B cell (primary cell): ENCODE data around the gene TRIM49D1. TPM values are rescaled to one million over a fixed set of nuclear protein-coding genes. Genes with fewer than 3 reads are reported as not detected.
"Not testable (repeated sequence)": the region's sequence is repeated elsewhere in the genome, so short reads cannot be mapped to it uniquely, and the experiment has no call there.

ENCODE experiments used
- ATAC-seq: fragments of 200-7000 bp; cut with Tn5 transposase; one replicate; pipeline ENCODE4 v1.10.0; 2021; ENCODE audit warnings: low read depth, mild to moderate bottlenecking, moderate number of reproducible peaks, moderate library complexity
- CTCF ChIA-PET: fragments of 350-600 bp; sonication (Branson Sonifier 250); formaldehyde crosslinking; loops from one replicate; lab custom pipeline; 2021; ENCODE audit warnings: antibody characterized with exemption, inconsistent platforms; lab: Charles Lee
- POLR2A ChIA-PET: fragments of 350-600 bp; sonication (Branson Sonifier 250); formaldehyde crosslinking; loops from one replicate; lab custom pipeline; 2021; ENCODE audit warnings: antibody characterized with exemption; lab: Charles Lee
- DNase-seq: peaks from one replicate; pipeline ENCODE4 v3.0.0; 2013
- H2AFZ ChIP-seq: 2 replicates; pipeline ENCODE4 v1.6.1; 2012; ENCODE audit warnings: mild to moderate bottlenecking, low read depth, low read length; ENCODE audit not compliant: insufficient read depth, poor library complexity, severe bottlenecking
- H3K27ac ChIP-seq, 2 donors: 1 replicate in 1 of 2; 2 replicates in 1 of 2; pipeline ENCODE4 v1.5.1; 2012 to 2013; ENCODE audit warnings: low read length in 2 of 2, mild to moderate bottlenecking in 2 of 2, moderate library complexity in 1 of 2
- H3K27me3 ChIP-seq, 4 experiments: fragments of 200-600 bp in 1 of 4; sonication (generic) in 1 of 4; replicated peaks in 1 of 4; 1 replicate in 2 of 4; 2 replicates in 2 of 4; pipeline versions ENCODE4 v1.6.1 to v1.7.0; 2013 to 2016; ENCODE audit warnings: low read length in 3 of 4, mild to moderate bottlenecking in 2 of 4, mixed read lengths in 1 of 4, moderate library complexity in 1 of 4; ENCODE audit not compliant: insufficient read depth in 4 of 4, control insufficient read depth in 3 of 4; ENCODE audit errors: control extremely low read depth in 1 of 4
- H3K36me3 ChIP-seq, 2 experiments: replicated peaks in 1 of 2; 1 replicate in 1 of 2; 2 replicates in 1 of 2; pipeline versions ENCODE4 v1.6.1 to v1.7.1; 2013; ENCODE audit warnings: low read length in 1 of 2; ENCODE audit not compliant: insufficient read depth in 2 of 2, control insufficient read depth in 1 of 2; ENCODE audit errors: control extremely low read depth in 1 of 2, extremely low read depth in 1 of 2
- H3K4me1 ChIP-seq, 2 donors: fragments of 200-600 bp in 1 of 2; sonication (generic) in 1 of 2; 1 replicate in 1 of 2; 2 replicates in 1 of 2; pipeline versions ENCODE4 v1.5.1 to v1.6.1; 2013 to 2017; ENCODE audit warnings: low read length in 2 of 2; ENCODE audit not compliant: control insufficient read depth in 2 of 2, insufficient read depth in 2 of 2
- H3K4me2 ChIP-seq: replicated peaks from 2 replicates; pipeline ENCODE3; 2012; ENCODE audit warnings: mild to moderate bottlenecking, low read depth, low read length; ENCODE audit not compliant: poor library complexity, severe bottlenecking
- H3K4me3 ChIP-seq, 5 experiments: fragments of 200-600 bp in 1 of 5; sonication (generic) in 1 of 5; 1 replicate in 3 of 5; 2 replicates in 2 of 5; pipeline versions ENCODE4 v1.5.1 to v1.7.0; 2011 to 2016; ENCODE audit warnings: low read length in 4 of 5, mild to moderate bottlenecking in 4 of 5, low read depth in 2 of 5, control low read depth in 1 of 5, moderate library complexity in 1 of 5; ENCODE audit not compliant: insufficient read depth in 1 of 5; ENCODE audit errors: control extremely low read depth in 1 of 5, extremely low read depth in 1 of 5
- H3K79me2 ChIP-seq: fragments of 200-600 bp; sonication (generic); one replicate; pipeline ENCODE4 v1.6.0; 2016; ENCODE audit warnings: low read length; ENCODE audit not compliant: control insufficient read depth, insufficient read depth
- H3K9ac ChIP-seq: fragments of 200-600 bp; sonication (generic); 2 replicates; pipeline ENCODE4 v1.6.1; 2017; ENCODE audit warnings: mild to moderate bottlenecking, low read length, moderate library complexity
- H3K9me3 ChIP-seq, 3 donors: one replicate each; pipeline versions ENCODE4 v1.6.1 to v1.7.1; 2013; ENCODE audit warnings: low read length in 2 of 3; ENCODE audit not compliant: control insufficient read depth in 2 of 3, insufficient read depth in 1 of 3; ENCODE audit errors: control extremely low read depth in 1 of 3
- H4K20me1 ChIP-seq: 2 replicates; pipeline ENCODE4 v1.6.0; 2012; ENCODE audit warnings: mild to moderate bottlenecking, low read length; ENCODE audit not compliant: insufficient read depth, control insufficient read depth, poor library complexity, severe bottlenecking
- H3K27ac Mint-ChIP-seq: one replicate; pipeline ENCODE4 v1.8.0; 2021; ENCODE audit warnings: mixed read lengths
- H3K27me3 Mint-ChIP-seq: one replicate; pipeline ENCODE4 v1.8.0; 2021; ENCODE audit warnings: mixed read lengths
- H3K4me1 Mint-ChIP-seq: one replicate; pipeline ENCODE4 v1.8.0; 2021; ENCODE audit warnings: mixed read lengths
- H3K4me3 Mint-ChIP-seq: one replicate; pipeline ENCODE4 v1.8.0; 2021; ENCODE audit warnings: mixed read lengths
- H3K9me3 Mint-ChIP-seq: one replicate; pipeline ENCODE4 v1.8.0; 2022; ENCODE audit warnings: mixed read lengths; ENCODE audit not compliant: insufficient read depth
- WGBS: methylation state at CpG from one replicate; pipeline ENCODE4 v1.1.5; 2013; ENCODE audit warnings: missing lambda C conversion rate; ENCODE audit not compliant: insufficient coverage; 5-methylcytosine and 5-hydroxymethylcytosine counted together
- intact Hi-C: fragments of 100-400 bp; cut with micrococcal nuclease; formaldehyde crosslinking; loops from one replicate; pipeline ENCODE4 v1.10.0; 2022
- polyA plus RNA-seq: library from polyadenylated mRNA; depleted of rRNA; stranded (reverse); fragments of >200 nt; gene quantifications from 2 replicates; pipeline ENCODE4 v1.2.3, GENCODE V29; 2012
- total RNA-seq, 2 donors: library from RNA; stranded (reverse); fragments of 120-200 nt in 1 of 2; gene quantifications; 1 replicate in 1 of 2; 2 replicates in 1 of 2; pipeline versions ENCODE4 v1.2.3 to v1.2.4, GENCODE V29; 2013 to 2022

TRIM49D1 gene
- total and polyA plus RNA-seq, 2 donors (not counting 1 experiment from before 2014, with no cell fraction given) = not detected

DNA sequence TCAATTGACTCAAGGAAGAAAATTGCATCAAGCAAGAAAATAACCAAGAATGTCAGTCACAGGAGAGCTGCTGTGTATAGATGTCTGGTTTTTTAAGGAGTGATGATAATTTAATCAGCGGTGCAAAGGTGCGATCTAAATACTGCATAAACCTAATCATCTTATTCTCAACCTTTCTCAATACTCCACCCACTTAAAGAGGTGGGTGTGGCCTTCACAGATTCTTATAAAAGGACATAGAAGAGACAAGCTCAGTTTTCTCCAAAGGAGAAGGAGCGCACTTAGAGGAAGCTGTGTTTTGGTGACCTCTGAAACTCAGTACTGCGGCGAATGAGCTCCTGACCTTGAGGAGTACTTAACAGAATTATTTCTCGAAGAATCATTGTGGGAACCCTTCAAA lies 1.7 kb upstream of the TRIM49D1 start, which contains the start of gene TRIM49D2:
Gene TRIM49D2 (plus strand): TSS at position 301 of the 400 bp plus-strand sequence. CDS start 2,698 bp downstream, outside the sequence.
- WGBS = no CpG with 5 or more reads among the region's 6 CpGs
- H3K9me3 Mint-ChIP-seq, H3K9me3 ChIP-seq, H3K27me3 ChIP-seq, H3K4me3 Mint-ChIP-seq, H4K20me1 ChIP-seq, H3K36me3 ChIP-seq, H3K27ac Mint-ChIP-seq, H3K9ac ChIP-seq, intact Hi-C loops, H3K4me2 ChIP-seq, H3K79me2 ChIP-seq, H3K4me1 ChIP-seq, H3K4me3 ChIP-seq, H2AFZ ChIP-seq, H3K27me3 Mint-ChIP-seq, H3K27ac ChIP-seq, ATAC-seq, H3K4me1 Mint-ChIP-seq, CTCF ChIA-PET, DNase-seq, POLR2A ChIA-PET: not testable (repeated sequence)

DNA sequence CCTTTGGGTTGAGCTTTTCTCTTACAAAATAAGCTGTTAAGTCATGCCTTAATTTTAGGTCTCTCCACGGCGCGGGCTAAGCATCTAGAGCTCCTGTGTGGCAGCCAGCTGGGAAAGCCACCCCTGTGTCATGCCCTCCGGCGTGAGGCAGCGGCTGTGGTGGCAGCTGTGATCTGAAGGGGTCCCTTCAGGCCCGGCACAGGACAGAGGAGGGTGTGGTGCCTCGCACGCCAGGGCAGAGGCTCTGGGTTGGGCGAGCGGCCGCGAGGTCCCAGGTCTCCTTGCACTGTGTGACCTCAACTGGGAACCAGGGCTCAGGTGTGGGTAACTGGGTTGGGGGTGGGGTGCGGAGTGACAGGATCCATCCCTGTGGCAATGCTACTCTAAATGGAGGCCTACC lies 21.2 kb downstream of the TRIM49D1 start:
- H3K27ac Mint-ChIP-seq, H3K79me2 ChIP-seq, H3K4me2 ChIP-seq, ATAC-seq, H3K36me3 ChIP-seq, H3K4me1 ChIP-seq, intact Hi-C loops, H3K4me1 Mint-ChIP-seq, H4K20me1 ChIP-seq, CTCF ChIA-PET, H2AFZ ChIP-seq, DNase-seq, H3K9ac ChIP-seq, POLR2A ChIA-PET, H3K27ac ChIP-seq, H3K4me3 ChIP-seq, H3K4me3 Mint-ChIP-seq, H3K9me3 ChIP-seq, H3K27me3 Mint-ChIP-seq, H3K9me3 Mint-ChIP-seq, H3K27me3 ChIP-seq: not testable (repeated sequence)
- no CpG with 5 or more reads among the region's 14 CpGs for WGBS

DNA sequence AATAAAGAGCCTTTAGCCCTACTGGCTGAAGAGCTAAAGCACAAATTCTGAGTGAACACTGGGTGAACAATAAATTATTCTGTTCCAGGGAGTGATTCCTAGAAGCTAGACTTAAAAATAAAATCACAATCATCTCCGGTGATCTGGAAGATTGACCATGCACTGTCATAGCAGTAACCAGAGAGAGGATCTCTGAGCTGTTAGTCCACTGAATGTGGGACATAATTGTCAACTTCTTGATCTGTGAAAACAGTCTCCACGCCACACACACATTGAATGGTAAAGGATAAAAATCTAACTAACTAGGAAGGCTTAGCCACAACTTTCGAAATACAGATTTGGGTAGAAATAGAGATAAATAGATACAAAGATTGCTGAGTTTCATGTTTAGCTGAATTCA lies 28.8 kb downstream of the TRIM49D1 start:
- CTCF ChIA-PET, H3K4me1 Mint-ChIP-seq: not testable (repeated sequence)

DNA sequence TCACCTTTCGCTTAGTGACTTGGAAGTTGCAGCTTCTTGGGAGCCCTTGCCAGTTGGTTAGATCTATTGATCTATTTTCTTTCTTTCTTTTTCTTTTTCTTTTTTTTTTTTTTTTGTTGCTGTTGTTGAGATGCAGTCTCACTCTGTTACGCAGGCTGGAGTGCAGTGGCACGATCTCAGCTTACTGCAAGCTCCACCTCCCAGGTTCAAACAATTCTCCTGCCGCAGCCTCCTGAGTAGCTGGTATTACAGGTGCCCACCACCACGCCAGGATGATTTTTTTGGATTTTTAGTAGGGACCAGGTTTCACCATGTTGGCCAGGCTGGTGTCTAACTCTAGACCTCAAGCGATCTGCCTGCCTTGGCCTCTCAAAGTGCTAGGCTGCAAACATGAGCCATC lies 44.5 kb downstream of the TRIM49D1 start:
- H3K4me2 ChIP-seq, ATAC-seq, H3K4me3 Mint-ChIP-seq, H4K20me1 ChIP-seq, H3K27ac ChIP-seq, CTCF ChIA-PET, H3K4me3 ChIP-seq, H3K36me3 ChIP-seq, H3K4me1 Mint-ChIP-seq, intact Hi-C loops, DNase-seq, H3K9me3 ChIP-seq, H3K79me2 ChIP-seq, H3K4me1 ChIP-seq, H3K9me3 Mint-ChIP-seq, H2AFZ ChIP-seq, H3K27ac Mint-ChIP-seq, H3K9ac ChIP-seq, H3K27me3 Mint-ChIP-seq, H3K27me3 ChIP-seq, POLR2A ChIA-PET: not testable (repeated sequence)
- WGBS = no CpG with 5 or more reads among the region's 6 CpGs

More for the DNA sequence above, 28.8 kb downstream of the TRIM49D1 start:
- H3K27ac ChIP-seq, H3K4me3 ChIP-seq, H3K4me2 ChIP-seq, ATAC-seq, H3K27me3 ChIP-seq, H3K9me3 ChIP-seq, H3K9ac ChIP-seq, H3K79me2 ChIP-seq, H2AFZ ChIP-seq, H3K36me3 ChIP-seq, H3K4me1 ChIP-seq, H3K27me3 Mint-ChIP-seq, POLR2A ChIA-PET, intact Hi-C loops, H3K27ac Mint-ChIP-seq, H3K9me3 Mint-ChIP-seq, H4K20me1 ChIP-seq, DNase-seq, H3K4me3 Mint-ChIP-seq: not testable (repeated sequence)
- WGBS = no CpG with 5 or more reads among the region's 3 CpGs
